H1 (cell line): ENCODE measurements around the gene ABHD1. TPM values are rescaled to one million over a fixed set of nuclear protein-coding genes. Genes with fewer than 3 reads are reported as not detected.

Source experiments
- CTCF ChIA-PET: fragments of 300-600 bp; sonication (Branson Sonifier 250); formaldehyde crosslinking; loops from one replicate; lab custom pipeline; 2021; ENCODE audit not compliant: partially characterized antibody; lab: Charles Lee
- POLR2A ChIA-PET: fragments of 300-600 bp; sonication (Branson Sonifier 250); formaldehyde crosslinking; loops from one replicate; lab custom pipeline; 2021; ENCODE audit warnings: inconsistent platforms; ENCODE audit not compliant: partially characterized antibody; lab: Charles Lee
- DNase-seq, 2 experiments: peaks; one replicate each; pipeline versions ENCODE4 v3.0.0 to v3.0.0-alpha.2; 2010 to 2022; ENCODE audit warnings: low spot score in 2 of 2, low read depth in 1 of 2, mixed read lengths in 1 of 2
- FAIRE-seq: peaks from 2 replicates; lab custom pipeline; 2011; peaks lifted over from hg19 to GRCh38; lab: Jason Lieb, UNC
- H2AFZ ChIP-seq: 2 replicates; pipeline ENCODE4 v1.8.1; 2012; ENCODE audit warnings: low read length, inconsistent platforms
- H2AK5ac ChIP-seq: 2 replicates; pipeline ENCODE4 v1.6.1; 2013; ENCODE audit warnings: low read depth, low read length
- H2BK120ac ChIP-seq: replicated peaks from 2 replicates; pipeline ENCODE3; 2013; ENCODE audit warnings: low read depth, low read length, inconsistent platforms
- H2BK12ac ChIP-seq: 2 replicates; pipeline ENCODE4 v1.6.1; 2013; ENCODE audit warnings: low read depth, low read length
- H2BK15ac ChIP-seq: 2 replicates; pipeline ENCODE4 v1.6.1; 2013; ENCODE audit warnings: low read length
- H2BK20ac ChIP-seq: 2 replicates; pipeline ENCODE4 v1.6.1; 2013; ENCODE audit warnings: low read length
- H2BK5ac ChIP-seq: 2 replicates; pipeline ENCODE4 v1.6.1; 2013; ENCODE audit warnings: low read depth, low read length
- H3K14ac ChIP-seq: 2 replicates; pipeline ENCODE4 v1.6.1; 2013; ENCODE audit warnings: inconsistent platforms; ENCODE audit not compliant: insufficient read length
- H3K18ac ChIP-seq: 2 replicates; pipeline ENCODE4 v1.6.1; 2013; ENCODE audit warnings: low read length; ENCODE audit errors: extremely low read depth
- H3K23ac ChIP-seq: 2 replicates; pipeline ENCODE4 v1.6.1; 2013; ENCODE audit warnings: inconsistent platforms; ENCODE audit not compliant: insufficient read length
- H3K23me2 ChIP-seq: 2 replicates; pipeline ENCODE4 v1.6.1; 2013; ENCODE audit warnings: low read depth, low read length
- H3K27ac ChIP-seq: 2 replicates; pipeline ENCODE4 v1.6.1; 2011; ENCODE audit warnings: low read depth, low read length, inconsistent platforms
- H3K27me3 ChIP-seq, 4 experiments: replicated peaks in 1 of 4; 1 replicate in 1 of 4; 2 replicates in 3 of 4; pipeline versions ENCODE4 v1.6.1 to v1.8.1; 2011 to 2013; ENCODE audit warnings: low read length in 3 of 4, mild to moderate bottlenecking in 3 of 4, inconsistent platforms in 2 of 4, mixed read lengths in 2 of 4, moderate library complexity in 1 of 4; ENCODE audit not compliant: control insufficient read depth in 3 of 4, insufficient read depth in 3 of 4; ENCODE audit errors: extremely low read depth in 1 of 4
- H3K36me3 ChIP-seq, 4 experiments: 2 replicates each; pipeline versions ENCODE4 v1.6.1 to v1.8.1; 2011 to 2013; ENCODE audit warnings: mild to moderate bottlenecking in 4 of 4, low read length in 3 of 4, moderate library complexity in 2 of 4, control low read depth in 1 of 4, inconsistent platforms in 1 of 4; ENCODE audit not compliant: insufficient read depth in 4 of 4, control insufficient read depth in 2 of 4
- H3K4ac ChIP-seq: replicated peaks from 2 replicates; pipeline ENCODE3; 2013; ENCODE audit warnings: low read length, low read depth, mixed read lengths, inconsistent platforms; ENCODE audit not compliant: insufficient read length
- H3K4me1 ChIP-seq, 4 experiments: replicated peaks in 1 of 4; 1 replicate in 1 of 4; 2 replicates in 3 of 4; pipeline versions ENCODE4 v1.6.1 to v1.8.1; 2011 to 2013; ENCODE audit warnings: low read length in 3 of 4, inconsistent platforms in 2 of 4, mixed read lengths in 1 of 4; ENCODE audit not compliant: insufficient read depth in 4 of 4, control insufficient read depth in 3 of 4
- H3K4me2 ChIP-seq, 2 experiments: 2 replicates each; pipeline versions ENCODE4 v1.6.1 to v1.8.1; 2011 to 2013; ENCODE audit warnings: low read depth in 2 of 2, low read length in 2 of 2, control low read depth in 1 of 2, inconsistent platforms in 1 of 2, mild to moderate bottlenecking in 1 of 2; ENCODE audit not compliant: insufficient read depth in 1 of 2
- H3K4me3 ChIP-seq, 4 experiments: fragments of 200-600, 300-600 bp in 1 of 4; sonication (generic), shearing (Covaris generic), sonication (Bioruptor Twin) in 1 of 4; 2 replicates each; pipeline versions ENCODE4 v1.5.1 to v1.8.1; 2011 to 2016; ENCODE audit warnings: low read length in 4 of 4, low read depth in 3 of 4, control low read depth in 2 of 4, inconsistent platforms in 2 of 4, mild to moderate bottlenecking in 2 of 4, mixed read lengths in 1 of 4, moderate library complexity in 1 of 4; ENCODE audit not compliant: insufficient read depth in 2 of 4; ENCODE audit errors: extremely low read depth in 1 of 4
- H3K56ac ChIP-seq: replicated peaks from 2 replicates; pipeline ENCODE3; 2013; ENCODE audit warnings: low read depth, mild to moderate bottlenecking, mixed read lengths, low read length, inconsistent platforms; ENCODE audit not compliant: insufficient read length
- H3K79me1 ChIP-seq: 2 replicates; pipeline ENCODE4 v1.6.1; 2013; ENCODE audit warnings: low read depth, low read length, control low read depth
- H3K79me2 ChIP-seq, 2 experiments: 2 replicates each; pipeline versions ENCODE4 v1.6.1 to v1.8.1; 2012 to 2013; ENCODE audit warnings: low read length in 2 of 2, mild to moderate bottlenecking in 2 of 2, inconsistent platforms in 1 of 2; ENCODE audit not compliant: insufficient read depth in 2 of 2, control insufficient read depth in 1 of 2
- H3K9ac ChIP-seq, 4 experiments: replicated peaks in 1 of 4; 1 replicate in 1 of 4; 2 replicates in 3 of 4; pipeline versions ENCODE4 v1.6.1 to v1.8.1; 2011 to 2013; ENCODE audit warnings: low read depth in 3 of 4, low read length in 3 of 4, control low read depth in 2 of 4, mild to moderate bottlenecking in 2 of 4, moderate library complexity in 2 of 4, inconsistent platforms in 1 of 4; ENCODE audit errors: extremely low read depth in 1 of 4
- H3K9me3 ChIP-seq, 2 experiments: 2 replicates each; pipeline versions ENCODE4 v1.6.1 to v1.8.1; 2012 to 2013; ENCODE audit warnings: mild to moderate bottlenecking in 2 of 2, moderate library complexity in 2 of 2, control low read depth in 1 of 2, inconsistent platforms in 1 of 2, low read depth in 1 of 2, low read length in 1 of 2, mixed read lengths in 1 of 2; ENCODE audit not compliant: insufficient read depth in 2 of 2
- H4K20me1 ChIP-seq, 2 experiments: replicated peaks in 1 of 2; 2 replicates each; pipeline versions ENCODE3 to v1.8.1; 2011 to 2013; ENCODE audit warnings: inconsistent platforms in 2 of 2, low read length in 2 of 2, mild to moderate bottlenecking in 1 of 2; ENCODE audit not compliant: insufficient read depth in 2 of 2, control insufficient read depth in 1 of 2
- H4K5ac ChIP-seq: 2 replicates; pipeline ENCODE4 v1.6.1; 2013; ENCODE audit warnings: low read length, low read depth, mixed read lengths, inconsistent platforms; ENCODE audit not compliant: insufficient read length
- H4K8ac ChIP-seq: 2 replicates; pipeline ENCODE4 v1.8.0; 2013; ENCODE audit warnings: mild to moderate bottlenecking, moderate library complexity, low read length, inconsistent platforms; ENCODE audit not compliant: insufficient read depth; ENCODE audit errors: extremely low read depth
- H4K91ac ChIP-seq: replicated peaks from 2 replicates; pipeline ENCODE3; 2013; ENCODE audit warnings: low read length, mixed read lengths, inconsistent platforms; ENCODE audit not compliant: insufficient read length
- EP300 ChIP-seq, 2 experiments: IDR thresholded peaks; 1 replicate in 1 of 2; 2 replicates in 1 of 2; pipeline ENCODE4 v1.6.1; 2011 to 2012; ENCODE audit warnings: low read depth in 2 of 2, low read length in 2 of 2, mild to moderate bottlenecking in 2 of 2, borderline replicate concordance in 1 of 2, inconsistent platforms in 1 of 2, moderate library complexity in 1 of 2
- GABPA ChIP-seq: IDR thresholded peaks from 2 replicates; pipeline ENCODE4 v1.6.1; 2011; ENCODE audit warnings: mild to moderate bottlenecking, low read length, moderate library complexity, borderline replicate concordance; ENCODE audit not compliant: insufficient read depth
- JUN ChIP-seq: IDR thresholded peaks from 2 replicates; pipeline ENCODE4 v1.6.1; 2011; ENCODE audit warnings: low read depth, mild to moderate bottlenecking, improper control_type of control experiment, low read length
- JUND ChIP-seq: IDR thresholded peaks from 2 replicates; pipeline ENCODE4 v1.6.1; 2011; ENCODE audit warnings: mild to moderate bottlenecking, improper control_type of control experiment, low read length
- KDM4A ChIP-seq: IDR thresholded peaks from one replicate; pipeline ENCODE4 v1.7.1; 2012; ENCODE audit warnings: low read depth, mild to moderate bottlenecking, moderate library complexity, low read length, inconsistent platforms; ENCODE audit not compliant: severe bottlenecking
- KDM5A ChIP-seq: fragments of 200-600 bp; IDR thresholded peaks from 2 replicates; pipeline ENCODE4 v1.7.1; 2012; ENCODE audit warnings: mild to moderate bottlenecking, low read length, inconsistent platforms, mixed read lengths
- POLR2A ChIP-seq, 2 experiments: IDR thresholded peaks; 1 replicate in 1 of 2; 2 replicates in 1 of 2; pipeline ENCODE4 v1.6.1; 2011; ENCODE audit warnings: low read depth in 2 of 2, low read length in 2 of 2, mild to moderate bottlenecking in 2 of 2; ENCODE audit errors: control extremely low read depth in 1 of 2
- RXRA ChIP-seq: IDR thresholded peaks from 2 replicates; pipeline ENCODE4 v1.6.1; 2011; ENCODE audit warnings: low read depth, mild to moderate bottlenecking, low read length, moderate library complexity; ENCODE audit not compliant: insufficient read depth
- USF2 ChIP-seq: IDR thresholded peaks from 2 replicates; pipeline ENCODE4 v1.6.1; 2011; ENCODE audit warnings: low read length, improper control_type of control experiment
- ZNF274 ChIP-seq: IDR thresholded peaks from 2 replicates; pipeline ENCODE4 v1.7.0; 2012; ENCODE audit warnings: low read length, borderline replicate concordance; ENCODE audit errors: extremely low read depth
- WGBS, 2 experiments: shearing (Covaris generic) in 1 of 2; methylation state at CpG; one replicate each; pipeline versions ENCODE4 v1.1.6 to v1.1.7; 2013 to 2015; ENCODE audit warnings: low lambda C conversion rate in 2 of 2, mixed read lengths in 2 of 2, inconsistent platforms in 1 of 2, low coverage in 1 of 2, missing lambda C conversion rate in 1 of 2; ENCODE audit not compliant: insufficient replicate concordance in 2 of 2, insufficient coverage in 1 of 2, insufficient read length in 1 of 2; ENCODE audit errors: extremely low coverage in 1 of 2, missing lambda C conversion rate in 1 of 2; 5-methylcytosine and 5-hydroxymethylcytosine counted together
- polyA plus RNA-seq, 7 experiments: library from polyadenylated mRNA; depleted of rRNA in 3 of 7; stranded (reverse) in 5 of 7; unstranded in 2 of 7; fragments of >200 nt in 5 of 7; fragments of 200-250 nt in 2 of 7; gene quantifications; 1 replicate in 5 of 7; 2 replicates in 1 of 7; 4 replicates in 1 of 7; pipeline versions ENCODE4 v1.2.1 to v1.2.3, GENCODE V29; 2011 to 2013; ENCODE audit warnings: missing spikeins in 2 of 7, mixed read lengths in 2 of 7
- total RNA-seq: library from RNA; stranded (reverse); fragmentation: NEBNext Ultra II Directional; extraction: Animal tissue kit (Norgen Biotek cat#: 25700); gene quantifications from 2 replicates; pipeline ENCODE4 v1.2.1, GENCODE V29; 2021

ABHD1 gene
- total and polyA plus RNA-seq, 2 of the 8 experiments (the other 6 are each of a cell fraction or from before 2014, with no cell fraction given), result 0.20 to 1.1 TPM

GRCh38 chr2:27097341-27097740 is 26.3 kb upstream of the ABHD1 start:
- Histone ChIP-seq H3K56ac (no peak overlapping the region), H3K18ac (no peak overlapping the region), H3K36me3 (no peaks in the 10 kb centered on the region), H3K27ac (no peak overlapping the region), H3K4me1 (peaks cover 0 to 2% (median under 1%) of the 10 kb centered on the region in 4 experiments; a peak in 2 of 7 replicates), H2BK5ac (no peak overlapping the region), H3K79me2 (no peaks in the 10 kb centered on the region), H2AK5ac (no peak overlapping the region), H4K91ac (no peak overlapping the region), H3K9me3 (no peaks in the 10 kb centered on the region)
- TF ChIP-seq USF2 (no peak), KDM4A (no peak), JUND (no peak), GABPA (no peak), ZNF274 (no peak), JUN (no peak), POLR2A (IDR thresholded peaks at IDR 0.05; ENCODE audit: control extremely low read depth in 1 of 2, low read depth in 2 of 2, low read length in 2 of 2) (no peak), EP300 (IDR thresholded peaks at IDR 0.05; ENCODE audit: borderline replicate concordance in 1 of 2, low read depth in 2 of 2, low read length in 2 of 2) (no peak), KDM5A (no peak), RXRA (no peak)
- TF ChIP-seq, all 59 proteins: peak for 0
- ChIA-PET CTCF (interaction anchor here (0.6 to 12.7 kb wide), 23 partner anchors 8 to 206 kb away, joined by 3 to 120 read pairs (median 5); partner anchors contain the start of genes KHK, PREB, SLC30A3 and TMEM214), POLR2A (interaction anchor here (0.8 to 3.4 kb wide), 8 partner anchors 10 to 137 kb away, joined by 3 to 10 read pairs (median 4); partner anchors contain the start of genes ABHD1, KHK and PREB)
- Histone ChIP-seq H4K8ac (no peak overlapping the region), H3K27me3 (no peaks in the 10 kb centered on the region), H2AFZ (no peak overlapping the region), H3K4me3 (no peak overlapping the region), H3K79me1 (no peaks in the 10 kb centered on the region; the same call in 1 of the 2 replicates), H3K14ac (no peak overlapping the region), H4K5ac (no peak overlapping the region), H3K9ac (no peak overlapping the region), H2BK20ac (no peak overlapping the region), H4K20me1 (peaks cover 0 to 3% of the 10 kb centered on the region in 2 experiments), H3K23me2 (no peaks in the 10 kb centered on the region), H2BK15ac (no peak overlapping the region), H3K4me2 (no peak overlapping the region), H2BK120ac (no peak overlapping the region), H3K23ac (no peak overlapping the region), H2BK12ac (no peak overlapping the region), H3K4ac (no peak overlapping the region)
- DNase-seq, result no peak
- no peak for FAIRE-seq
- WGBS, 2 experiments, result 87% methylated on average over 14 of the region's 14 CpGs; no CpG with 5 or more reads in 1 of the 2 experiments
